Measurements from ENCODE around the gene IGSF10. TPM values are rescaled to one million over a fixed set of nuclear protein-coding genes. Genes with fewer than 3 reads are reported as not detected.
"Not testable (repeated sequence)": the region's sequence is repeated elsewhere in the genome, so short reads cannot be mapped to it uniquely, and the experiment has no call there.

IGSF10 gene
- total and polyA plus RNA-seq, 2 of the 13 experiments (the other 11 are each of a cell fraction or from before 2014, with no cell fraction given), result 0.16 TPM; not detected in 1

DNA sequence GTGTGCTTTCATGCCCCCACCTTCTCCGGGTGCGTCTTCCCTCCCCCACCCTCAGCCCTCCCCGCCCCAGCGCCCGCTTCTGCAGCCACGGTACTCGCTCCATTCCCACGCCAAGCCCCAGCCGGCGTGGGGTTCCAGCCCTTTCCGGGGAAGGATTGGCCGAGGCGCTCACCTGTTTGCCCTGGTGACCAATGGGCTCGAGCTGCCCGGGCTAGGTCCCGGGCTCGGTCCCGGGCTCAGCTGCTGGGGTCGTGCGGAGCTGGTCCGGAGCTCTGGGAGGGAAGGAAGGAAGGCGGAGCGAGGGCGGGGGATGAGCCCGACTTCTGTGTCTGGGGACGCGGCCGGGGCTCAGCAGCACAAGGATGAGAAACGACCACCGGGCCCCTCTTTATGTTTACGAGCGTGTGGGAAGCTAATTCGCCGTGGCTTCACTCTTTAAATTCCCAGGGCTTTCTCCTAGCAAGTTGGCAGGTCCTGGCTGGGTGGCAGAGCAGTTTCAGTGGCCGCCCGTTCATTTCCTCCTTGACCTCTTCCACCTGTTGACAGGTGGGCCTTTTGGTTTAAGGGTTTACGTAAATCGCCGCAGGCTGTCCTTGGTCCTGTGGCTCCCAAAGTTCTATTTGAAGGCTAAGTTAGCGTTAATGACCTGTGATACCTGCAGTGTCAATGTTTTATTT lies at the start of gene IGSF10 (continued):
- no peak for TF ChIP-seq ELF3 (CRISPR knock-in tag; IDR thresholded peaks at IDR 0.05)
- TF ChIP-seq, protein P1, sequence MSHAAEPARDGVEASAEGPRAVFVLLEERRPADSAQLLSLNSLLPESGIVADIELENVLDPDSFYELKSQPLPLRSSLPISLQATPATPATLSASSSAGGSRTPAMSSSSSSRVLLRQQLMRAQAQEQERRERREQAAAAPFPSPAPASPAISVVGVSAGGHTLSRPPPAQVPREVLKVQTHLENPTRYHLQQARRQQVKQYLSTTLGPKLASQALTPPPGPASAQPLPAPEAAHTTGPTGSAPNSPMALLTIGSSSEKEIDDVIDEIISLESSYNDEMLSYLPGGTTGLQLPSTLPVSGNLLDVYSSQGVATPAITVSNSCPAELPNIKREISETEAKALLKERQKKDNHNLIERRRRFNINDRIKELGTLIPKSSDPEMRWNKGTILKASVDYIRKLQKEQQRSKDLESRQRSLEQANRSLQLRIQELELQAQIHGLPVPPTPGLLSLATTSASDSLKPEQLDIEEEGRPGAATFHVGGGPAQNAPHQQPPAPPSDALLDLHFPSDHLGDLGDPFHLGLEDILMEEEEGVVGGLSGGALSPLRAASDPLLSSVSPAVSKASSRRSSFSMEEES (CRISPR knock-in tag; IDR thresholded peaks at IDR 0.05), result no peak
- TF ChIP-seq, protein P2, sequence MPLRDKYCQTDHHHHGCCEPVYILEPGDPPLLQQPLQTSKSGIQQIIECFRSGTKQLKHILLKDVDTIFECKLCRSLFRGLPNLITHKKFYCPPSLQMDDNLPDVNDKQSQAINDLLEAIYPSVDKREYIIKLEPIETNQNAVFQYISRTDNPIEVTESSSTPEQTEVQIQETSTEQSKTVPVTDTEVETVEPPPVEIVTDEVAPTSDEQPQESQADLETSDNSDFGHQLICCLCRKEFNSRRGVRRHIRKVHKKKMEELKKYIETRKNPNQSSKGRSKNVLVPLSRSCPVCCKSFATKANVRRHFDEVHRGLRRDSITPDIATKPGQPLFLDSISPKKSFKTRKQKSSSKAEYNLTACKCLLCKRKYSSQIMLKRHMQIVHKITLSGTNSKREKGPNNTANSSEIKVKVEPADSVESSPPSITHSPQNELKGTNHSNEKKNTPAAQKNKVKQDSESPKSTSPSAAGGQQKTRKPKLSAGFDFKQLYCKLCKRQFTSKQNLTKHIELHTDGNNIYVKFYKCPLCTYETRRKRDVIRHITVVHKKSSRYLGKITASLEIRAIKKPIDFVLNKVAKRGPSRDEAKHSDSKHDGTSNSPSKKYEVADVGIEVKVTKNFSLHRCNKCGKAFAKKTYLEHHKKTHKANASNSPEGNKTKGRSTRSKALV (CRISPR knock-in tag; IDR thresholded peaks at IDR 0.05), result no peak
- TF ChIP-seq, protein P3, sequence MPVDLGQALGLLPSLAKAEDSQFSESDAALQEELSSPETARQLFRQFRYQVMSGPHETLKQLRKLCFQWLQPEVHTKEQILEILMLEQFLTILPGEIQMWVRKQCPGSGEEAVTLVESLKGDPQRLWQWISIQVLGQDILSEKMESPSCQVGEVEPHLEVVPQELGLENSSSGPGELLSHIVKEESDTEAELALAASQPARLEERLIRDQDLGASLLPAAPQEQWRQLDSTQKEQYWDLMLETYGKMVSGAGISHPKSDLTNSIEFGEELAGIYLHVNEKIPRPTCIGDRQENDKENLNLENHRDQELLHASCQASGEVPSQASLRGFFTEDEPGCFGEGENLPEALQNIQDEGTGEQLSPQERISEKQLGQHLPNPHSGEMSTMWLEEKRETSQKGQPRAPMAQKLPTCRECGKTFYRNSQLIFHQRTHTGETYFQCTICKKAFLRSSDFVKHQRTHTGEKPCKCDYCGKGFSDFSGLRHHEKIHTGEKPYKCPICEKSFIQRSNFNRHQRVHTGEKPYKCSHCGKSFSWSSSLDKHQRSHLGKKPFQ (CRISPR knock-in tag; IDR thresholded peaks at IDR 0.05; ENCODE audit: insufficient replicate concordance), result no peak
- TF ChIP-seq ZNF33A (CRISPR knock-in tag; IDR thresholded peaks at IDR 0.05; ENCODE audit: borderline replicate concordance), result no peak
- TF ChIP-seq, protein P4, sequence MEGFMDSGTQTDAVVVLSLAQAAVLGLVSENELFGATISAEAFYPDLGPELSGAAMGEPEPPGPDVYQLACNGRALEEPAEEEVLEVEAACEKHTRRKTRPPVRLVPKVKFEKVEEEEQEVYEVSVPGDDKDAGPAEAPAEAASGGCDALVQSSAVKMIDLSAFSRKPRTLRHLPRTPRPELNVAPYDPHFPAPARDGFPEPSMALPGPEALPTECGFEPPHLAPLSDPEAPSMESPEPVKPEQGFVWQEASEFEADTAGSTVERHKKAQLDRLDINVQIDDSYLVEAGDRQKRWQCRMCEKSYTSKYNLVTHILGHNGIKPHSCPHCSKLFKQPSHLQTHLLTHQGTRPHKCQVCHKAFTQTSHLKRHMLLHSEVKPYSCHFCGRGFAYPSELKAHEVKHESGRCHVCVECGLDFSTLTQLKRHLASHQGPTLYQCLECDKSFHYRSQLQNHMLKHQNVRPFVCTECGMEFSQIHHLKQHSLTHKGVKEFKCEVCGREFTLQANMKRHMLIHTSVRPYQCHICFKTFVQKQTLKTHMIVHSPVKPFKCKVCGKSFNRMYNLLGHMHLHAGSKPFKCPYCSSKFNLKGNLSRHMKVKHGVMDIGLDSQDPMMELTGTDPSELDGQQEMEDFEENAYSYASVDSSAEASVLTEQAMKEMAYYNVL (CRISPR knock-in tag; IDR thresholded peaks at IDR 0.05; ENCODE audit: borderline replicate concordance), result no peak
- TF ChIP-seq SP140L (CRISPR knock-in tag; IDR thresholded peaks at IDR 0.05; ENCODE audit: borderline replicate concordance), result no peak
- TF ChIP-seq, protein P5, sequence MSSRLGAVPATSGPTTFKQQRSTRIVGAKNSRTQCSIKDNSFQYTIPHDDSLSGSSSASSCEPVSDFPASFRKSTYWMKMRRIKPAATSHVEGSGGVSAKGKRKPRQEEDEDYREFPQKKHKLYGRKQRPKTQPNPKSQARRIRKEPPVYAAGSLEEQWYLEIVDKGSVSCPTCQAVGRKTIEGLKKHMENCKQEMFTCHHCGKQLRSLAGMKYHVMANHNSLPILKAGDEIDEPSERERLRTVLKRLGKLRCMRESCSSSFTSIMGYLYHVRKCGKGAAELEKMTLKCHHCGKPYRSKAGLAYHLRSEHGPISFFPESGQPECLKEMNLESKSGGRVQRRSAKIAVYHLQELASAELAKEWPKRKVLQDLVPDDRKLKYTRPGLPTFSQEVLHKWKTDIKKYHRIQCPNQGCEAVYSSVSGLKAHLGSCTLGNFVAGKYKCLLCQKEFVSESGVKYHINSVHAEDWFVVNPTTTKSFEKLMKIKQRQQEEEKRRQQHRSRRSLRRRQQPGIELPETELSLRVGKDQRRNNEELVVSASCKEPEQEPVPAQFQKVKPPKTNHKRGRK (CRISPR knock-in tag; IDR thresholded peaks at IDR 0.05), result no peak
- TF ChIP-seq NCOA5 (CRISPR knock-in tag; IDR thresholded peaks at IDR 0.05), result no peak

DNA sequence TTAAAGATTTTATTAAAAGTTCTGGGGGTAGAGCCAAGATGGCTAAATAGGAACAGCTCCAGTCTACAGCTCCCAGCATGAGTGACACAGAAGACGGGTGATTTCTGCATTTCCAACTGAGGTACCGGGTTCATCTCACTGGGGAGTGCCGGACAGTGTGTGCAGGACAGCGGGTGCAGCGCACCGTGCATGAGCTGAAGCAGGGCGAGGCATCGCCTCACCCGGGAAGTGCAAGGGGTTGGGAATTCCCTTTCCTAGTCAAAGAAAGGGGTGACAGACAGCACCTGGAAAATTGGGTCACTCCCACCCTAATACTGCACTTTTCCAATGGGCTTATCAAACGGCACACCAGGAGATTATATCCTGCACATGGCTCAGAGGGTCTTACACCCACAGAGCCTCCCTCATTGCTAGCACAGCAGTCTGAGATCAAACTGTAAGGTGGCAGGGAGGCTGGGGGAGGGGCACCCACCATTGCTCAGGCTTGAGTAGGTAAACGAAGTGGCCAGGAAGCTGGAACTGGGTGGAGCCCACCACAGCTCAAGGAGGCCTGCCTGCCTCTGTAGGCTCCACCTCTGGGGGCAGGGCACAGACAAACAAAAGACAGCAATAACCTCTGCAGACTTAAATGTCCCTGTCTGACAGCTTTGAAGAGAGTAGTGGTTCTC lies 48.7 kb upstream of the IGSF10 start:
- ATAC-seq; FAIRE-seq; CTCF ChIA-PET (ENCODE audit: low intra/inter-chr PET ratio, low total read pairs); H3K9ac ChIP-seq (ENCODE audit: insufficient read depth, low read depth, low read length); POLR2A ChIA-PET; H3K27me3 ChIP-seq (ENCODE audit: control insufficient read depth in 1 of 2, insufficient read depth in 2 of 2, low read length in 2 of 2); H3K4me2 ChIP-seq (ENCODE audit: low read depth, low read length); DNase-seq (ENCODE audit: low spot score); intact Hi-C loops (cut with micrococcal nuclease; ENCODE audit: unreplicated experiment); BruUV-seq (replicated peaks); H3K36me3 ChIP-seq (replicated peaks in 1 of 2; ENCODE audit: control insufficient read depth in 1 of 2, insufficient read depth in 2 of 2, low read length in 2 of 2); in situ Hi-C loops (cut with HindIII; ENCODE audit: extremely low pct_ligation_motif_present, low pct_unique_long_range_greater_than_20kb); H3K4me1 ChIP-seq (ENCODE audit: insufficient read depth, low read length); H3K9me3 ChIP-seq (ENCODE audit: low read length); H2AFZ ChIP-seq (ENCODE audit: low read length); H3K79me2 ChIP-seq (ENCODE audit: insufficient read depth, low read length); H3K27ac ChIP-seq (ENCODE audit: extremely low read length, insufficient read depth, low read length); H4K20me1 ChIP-seq (ENCODE audit: insufficient read depth, low read length); H3K4me3 ChIP-seq (replicated peaks in 1 of 3; ENCODE audit: insufficient read depth in 1 of 3, low read depth in 2 of 3, low read length in 3 of 3): not testable (repeated sequence)
- WGBS (ENCODE audit: low lambda C conversion rate), result 0% methylated on average over 1 of the region's 11 CpGs

Measured in HepG2 (cell line).